Fibroblast of pulmonary artery (primary cell): ENCODE results near the gene PAF1.

ENCODE experiments used
- DNase-seq: peaks from one replicate; pipeline ENCODE4 v3.0.0-alpha.2; 2010; ENCODE audit warnings: low read depth
- H3K4me3 ChIP-seq: replicated peaks from 2 replicates; pipeline ENCODE4 v1.5.1; 2011; ENCODE audit warnings: low read depth, mild to moderate bottlenecking, control low read depth, low read length, moderate library complexity
- CTCF ChIP-seq: IDR thresholded peaks from 2 replicates; pipeline ENCODE4 v1.5.1; 2011; ENCODE audit warnings: mild to moderate bottlenecking, control low read depth, low read length, inconsistent platforms; ENCODE audit errors: missing control alignments

The PAF1 gene

GRCh38 chr19:39339674-39340073 lies 51.2 kb downstream of the PAF1 start:
- no peak for TF ChIP-seq CTCF

GRCh38 chr19:39336483-39336882 lies 54.4 kb downstream of the PAF1 start:
- H3K4me3 ChIP-seq, result no peak overlapping the region
- no peak for TF ChIP-seq CTCF
- DNase-seq, result no peak

More at GRCh38 chr19:39339674-39340073, 51.2 kb downstream of the PAF1 start:
- no peak overlapping the region for H3K4me3 ChIP-seq
- DNase-seq, result no peak
